Ectodermal cell (in vitro differentiated cells): Measurements from ENCODE around the gene FRAT1.
A peak's percentile ranks its signal among the peaks of the same experiment; 100 is the strongest.
"Not testable (repeated sequence)": the region's sequence is repeated elsewhere in the genome, so short reads cannot be mapped to it uniquely, and the experiment has no call there.

Source experiments
- H3K27ac ChIP-seq: 2 replicates; pipeline ENCODE4 v1.7.0; 2013; ENCODE audit warnings: mild to moderate bottlenecking, low read depth, low read length; ENCODE audit not compliant: insufficient read depth, poor library complexity, severe bottlenecking
- H3K27me3 ChIP-seq: 2 replicates; pipeline ENCODE4 v1.7.0; 2013; ENCODE audit warnings: mild to moderate bottlenecking, low read length; ENCODE audit not compliant: insufficient read depth, control insufficient read depth, poor library complexity, severe bottlenecking
- H3K36me3 ChIP-seq: one replicate; pipeline ENCODE4 v1.7.0; 2013; ENCODE audit warnings: low read length; ENCODE audit not compliant: control insufficient read depth, insufficient read depth
- H3K4me1 ChIP-seq: one replicate; pipeline ENCODE4 v1.7.0; 2013; ENCODE audit warnings: low read length; ENCODE audit not compliant: control insufficient read depth, insufficient read depth
- H3K4me3 ChIP-seq: 2 replicates; pipeline ENCODE4 v1.7.0; 2013; ENCODE audit warnings: low read depth, low read length, control low read depth; ENCODE audit not compliant: insufficient read depth
- H3K9me3 ChIP-seq: 2 replicates; pipeline ENCODE4 v1.7.0; 2013; ENCODE audit warnings: mild to moderate bottlenecking, low read length, moderate library complexity; ENCODE audit not compliant: control insufficient read depth
- WGBS, 2 experiments: methylation state at CpG; one replicate each; pipeline ENCODE4 v1.1.7; 2013; ENCODE audit warnings: missing lambda C conversion rate in 2 of 2; 5-methylcytosine and 5-hydroxymethylcytosine counted together

The FRAT1 gene

GRCh38 chr10:97290576-97291356 lies 28.3 kb upstream of the FRAT1 start:
- H3K36me3 ChIP-seq, H3K4me1 ChIP-seq, H3K4me3 ChIP-seq, H3K27me3 ChIP-seq, H3K27ac ChIP-seq, H3K9me3 ChIP-seq: not testable (repeated sequence)
- 90% methylated on average over 17 of the region's 17 CpGs for WGBS, 2 experiments

- 70 to 73% methylated on average over 25 of the region's 25 CpGs for WGBS, 2 experiments
Observed at GRCh38 chr10:97291357-97292096, 27.5 kb upstream of the FRAT1 start.

DNA sequence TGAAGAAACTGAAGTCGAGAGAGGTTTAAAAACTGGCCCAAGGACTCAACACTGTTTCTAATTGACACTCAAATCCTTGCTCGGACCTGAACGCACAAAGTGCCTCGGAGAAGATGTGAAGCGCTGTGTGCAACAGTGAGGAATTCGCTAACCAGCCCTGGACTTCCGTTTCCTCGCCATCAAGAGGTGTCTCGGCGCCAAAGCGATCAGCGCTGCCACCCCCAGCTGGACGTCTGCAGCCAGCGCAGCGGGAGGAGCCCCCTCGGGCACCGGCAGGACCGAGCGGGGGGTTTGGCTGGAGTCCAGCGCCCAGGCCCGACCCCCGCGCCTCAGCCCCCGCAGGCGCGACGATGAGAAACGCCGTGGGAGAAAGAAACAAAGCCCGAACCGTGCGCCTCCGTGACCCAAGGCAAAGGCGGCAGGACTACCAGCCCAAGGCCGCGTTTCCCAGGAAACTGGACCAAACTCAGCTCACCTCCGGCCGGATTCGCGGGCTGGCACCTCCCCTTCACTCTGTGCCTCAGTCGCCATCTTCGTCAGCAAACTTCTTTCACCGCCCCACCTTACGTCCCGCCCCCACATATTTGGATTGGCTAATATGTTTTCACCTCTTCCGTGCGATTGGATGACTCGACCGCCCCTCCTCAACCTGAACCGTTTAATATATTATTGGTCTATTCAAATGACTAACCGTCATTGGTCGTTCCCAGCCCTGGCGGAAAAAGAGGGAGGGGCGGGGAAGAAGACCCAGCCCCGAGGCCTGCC lies 26.8 kb upstream of the FRAT1 start, which contains the start of gene ARHGAP19:
TSS of gene ARHGAP19 (minus strand) at position 541 of the 765 bp plus-strand sequence. CDS start at position 531, 10 bp downstream.
- Histone ChIP-seq H3K27me3 (no peaks in the 10 kb centered on the region), H3K9me3 (no peaks in the 10 kb centered on the region), H3K27ac (peak within 1 kb of the TSS; percentile 98), H3K4me1 (no peaks in the 10 kb centered on the region), H3K36me3 (peaks cover 3% of the 10 kb centered on the region), H3K4me3 (peak within 1 kb of the TSS; percentile 95)
- 0% methylated on average over 55 of the region's 55 CpGs for WGBS, 2 experiments

More at GRCh38 chr10:97291357-97292096, 27.5 kb upstream of the FRAT1 start:
- H3K9me3 ChIP-seq, result no peaks in the 10 kb centered on the region
- peak overlapping the region; percentile 98 for H3K27ac ChIP-seq
- H3K4me1 ChIP-seq, result no peaks in the 10 kb centered on the region
- H3K36me3 ChIP-seq, result peaks cover 3% of the 10 kb centered on the region
- H3K27me3 ChIP-seq, result no peaks in the 10 kb centered on the region
- H3K4me3 ChIP-seq, result peak overlapping the region; percentile 95

DNA sequence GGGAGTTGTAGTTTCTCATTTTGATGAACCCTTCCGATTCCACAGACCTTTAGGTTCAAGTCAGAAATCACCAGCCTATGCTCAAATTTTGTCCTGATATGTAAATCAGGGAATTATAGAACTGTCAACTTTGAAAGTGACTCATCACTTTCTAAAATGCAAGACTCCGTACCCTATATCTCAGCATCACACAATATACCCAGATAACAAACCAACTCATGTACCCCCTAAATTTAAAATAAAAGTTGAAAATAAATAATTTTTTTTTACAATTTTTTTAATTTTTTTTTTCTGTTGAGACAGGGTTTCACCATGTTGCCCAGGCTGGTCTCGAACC lies 26.2 kb upstream of the FRAT1 start:
- Histone ChIP-seq H3K4me1 (no peaks in the 10 kb centered on the region), H3K27me3 (no peaks in the 10 kb centered on the region), H3K27ac (no peak overlapping the region), H3K9me3 (no peaks in the 10 kb centered on the region), H3K4me3 (no peak overlapping the region), H3K36me3 (no peaks in the 10 kb centered on the region)
- WGBS, 2 experiments, result 71 to 73% methylated on average over 3 of the region's 3 CpGs

DNA sequence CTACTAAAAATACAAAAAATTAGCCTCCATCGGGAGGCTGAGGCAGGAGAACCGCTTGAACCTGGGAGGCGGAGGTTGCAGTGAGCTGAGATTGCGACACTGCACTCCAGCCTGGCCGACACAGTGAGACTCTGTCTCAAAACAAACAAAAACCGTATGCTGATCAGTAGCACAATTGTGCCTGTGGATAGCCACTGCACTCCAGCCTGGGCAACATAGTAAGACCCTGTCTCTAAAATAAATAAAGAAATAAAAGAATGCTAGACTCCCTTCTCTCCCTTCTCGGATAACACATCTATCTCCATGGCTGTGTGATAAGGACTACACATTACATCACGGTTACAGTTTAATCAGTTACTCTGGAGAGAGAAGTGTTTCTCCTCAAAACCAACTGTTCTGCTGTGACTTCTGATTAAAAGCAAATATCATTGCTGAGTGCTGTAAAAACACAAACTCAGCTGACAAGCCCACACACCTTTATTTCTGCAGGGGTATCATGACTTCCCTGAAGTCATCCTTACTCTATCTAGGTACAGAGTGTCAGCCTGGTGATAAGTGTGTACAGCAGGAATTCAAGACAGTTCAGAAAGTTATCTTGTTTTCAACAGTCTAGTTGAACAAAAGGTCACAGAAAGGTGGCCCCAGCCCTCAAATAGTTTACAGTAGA lies 21.4 kb upstream of the FRAT1 start:
- H3K27ac ChIP-seq, result no peak overlapping the region
- WGBS, 2 experiments, result 94% methylated on average over 8 of the region's 8 CpGs

DNA sequence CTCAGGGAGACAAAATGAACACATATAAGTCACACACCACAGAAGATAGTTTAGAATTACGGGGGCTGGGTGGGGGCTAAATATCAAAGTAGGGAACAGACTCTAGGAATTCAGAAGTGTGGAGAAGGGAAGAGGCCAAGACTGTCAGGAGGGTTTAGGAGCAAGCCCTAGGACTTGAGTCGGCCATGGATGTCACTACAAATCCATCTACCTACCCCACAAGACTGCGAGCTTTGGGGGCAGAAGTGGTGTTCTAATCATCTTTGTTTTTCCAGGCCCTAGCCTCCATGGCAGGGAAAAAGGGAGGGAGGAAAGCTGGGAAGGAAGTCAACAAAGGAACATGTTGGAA lies 20.9 kb upstream of the FRAT1 start:
- Histone ChIP-seq H3K36me3 (no peaks in the 10 kb centered on the region), H3K4me1 (no peaks in the 10 kb centered on the region), H3K4me3 (no peak overlapping the region), H3K27ac (no peak overlapping the region), H3K9me3 (no peaks in the 10 kb centered on the region), H3K27me3 (no peaks in the 10 kb centered on the region)
- 94 to 100% methylated on average over 1 to 3 of the region's 3 CpGs for WGBS, 2 experiments

More for the DNA sequence above, 21.4 kb upstream of the FRAT1 start:
- Histone ChIP-seq H3K9me3 (no peaks in the 10 kb centered on the region), H3K27me3 (no peaks in the 10 kb centered on the region), H3K4me1 (no peaks in the 10 kb centered on the region), H3K36me3 (no peaks in the 10 kb centered on the region), H3K4me3 (no peak overlapping the region)

GRCh38 chr10:97300980-97301379 lies 18.1 kb upstream of the FRAT1 start:
- H3K4me1 ChIP-seq, result no peaks in the 10 kb centered on the region
- no peaks in the 10 kb centered on the region for H3K9me3 ChIP-seq
- no peak overlapping the region for H3K4me3 ChIP-seq
- no peaks in the 10 kb centered on the region for H3K27me3 ChIP-seq
- no peaks in the 10 kb centered on the region for H3K36me3 ChIP-seq
- WGBS, 2 experiments, result 85 to 88% methylated on average over 2 to 3 of the region's 3 CpGs
- H3K27ac ChIP-seq, result no peak overlapping the region

GRCh38 chr10:97302088-97302791 lies 16.8 kb upstream of the FRAT1 start:
- no peaks in the 10 kb centered on the region for H3K9me3 ChIP-seq
- no peaks in the 10 kb centered on the region for H3K4me1 ChIP-seq
- no peaks in the 10 kb centered on the region for H3K27me3 ChIP-seq
- WGBS, 2 experiments, result 91 to 95% methylated on average over 11 of the region's 11 CpGs
- H3K36me3 ChIP-seq, result no peaks in the 10 kb centered on the region
- no peak overlapping the region for H3K27ac ChIP-seq
- H3K4me3 ChIP-seq, result no peak overlapping the region

DNA sequence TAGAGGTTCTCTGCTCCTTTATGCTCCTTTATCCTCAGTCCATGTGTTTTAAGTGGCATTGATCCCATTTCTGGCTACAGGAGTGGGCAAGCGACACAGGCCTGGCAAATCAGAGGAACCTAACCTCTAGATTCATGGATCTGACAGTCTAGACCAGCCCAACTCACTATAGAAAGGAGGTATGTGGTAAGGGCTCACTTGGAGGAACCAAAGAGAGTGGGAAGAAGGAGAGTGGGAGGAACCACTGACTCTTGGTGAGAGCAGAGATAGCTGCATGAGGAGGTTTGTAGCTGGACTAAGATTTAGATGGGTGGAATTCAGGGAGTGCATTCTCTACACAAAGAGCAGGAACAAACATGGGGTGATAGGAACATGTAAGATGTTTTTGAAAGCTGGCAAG lies 11.6 kb upstream of the FRAT1 start:
- Histone ChIP-seq H3K27me3 (no peaks in the 10 kb centered on the region), H3K4me1 (no peaks in the 10 kb centered on the region), H3K4me3 (no peak overlapping the region), H3K9me3 (no peaks in the 10 kb centered on the region), H3K36me3 (no peaks in the 10 kb centered on the region), H3K27ac (no peak overlapping the region)
- 97 to 100% methylated on average over 1 of the region's 1 CpG for WGBS, 2 experiments
